ENCODE measurements around the gene ABI3. TPM values are rescaled to one million over a fixed set of nuclear protein-coding genes. Genes with fewer than 3 reads are reported as not detected.
"Not testable (repeated sequence)": the region's sequence is repeated elsewhere in the genome, so short reads cannot be mapped to it uniquely, and the experiment has no call there.

ABI3 gene
- total and polyA plus RNA-seq, 4 donors = 6.9 to 20.0 (median 17.7) TPM

DNA sequence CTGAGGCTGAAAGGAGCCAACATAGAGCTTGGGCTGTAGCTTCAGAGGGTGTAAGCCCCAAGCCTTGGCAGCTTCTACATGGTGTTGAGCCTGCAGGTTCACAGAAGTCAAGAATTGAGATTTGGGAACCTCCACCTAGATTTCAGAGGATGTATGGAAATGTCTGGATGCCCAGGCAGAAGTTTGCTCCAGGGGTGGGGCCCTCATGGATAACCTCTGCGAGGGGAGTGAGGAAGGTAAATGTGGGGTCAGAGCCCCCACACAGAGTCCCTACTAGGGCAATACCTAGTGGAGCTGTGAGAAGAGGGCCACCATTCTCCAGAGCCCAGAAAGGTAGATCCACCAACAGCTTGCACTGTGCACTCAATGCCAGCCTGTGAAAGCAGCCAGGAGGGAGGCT lies 25.1 kb upstream of the ABI3 start:
- H3K27ac ChIP-seq (ENCODE audit: low read depth in 1 of 2, low read length in 1 of 2); DNase-seq; ATAC-seq (ENCODE audit: insufficient read depth, low FRiP score); H3K9me3 ChIP-seq (ENCODE audit: control insufficient read depth in 4 of 4, insufficient read depth in 3 of 4, low read length in 3 of 4); H3K27me3 ChIP-seq (ENCODE audit: control insufficient read depth in 3 of 3, insufficient read depth in 3 of 3, low read length in 2 of 3); H3K4me1 ChIP-seq (ENCODE audit: control insufficient read depth in 5 of 5, insufficient read depth in 5 of 5, low read length in 5 of 5); H3K9ac ChIP-seq (ENCODE audit: insufficient read depth in 1 of 2, low read length in 2 of 2); H3K36me3 ChIP-seq (ENCODE audit: control insufficient read depth in 4 of 4, insufficient read depth in 4 of 4, low read length in 4 of 4); H3K4me3 ChIP-seq: not testable (repeated sequence)
- 94 to 98% methylated on average over 1 of the region's 1 CpG for WGBS, 2 donors

DNA sequence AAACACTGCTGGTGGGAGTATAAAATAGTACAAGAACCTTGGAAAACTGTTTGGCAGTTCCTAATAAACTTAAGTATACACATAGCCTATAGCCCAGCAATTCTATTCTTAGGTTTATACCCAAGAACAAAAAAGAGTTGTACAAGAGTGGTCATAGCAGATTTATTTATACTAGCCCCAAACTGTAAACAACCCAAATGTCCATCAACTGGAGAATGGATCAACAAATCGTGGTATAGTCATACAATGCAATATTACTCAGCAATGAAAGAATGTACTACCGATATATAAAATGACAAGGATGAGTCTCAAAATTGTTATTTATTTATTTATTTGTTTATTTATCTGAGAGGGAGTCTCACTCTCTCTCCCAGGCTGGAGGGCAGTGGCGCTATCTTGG lies 23.2 kb upstream of the ABI3 start:
- no peaks in the 10 kb centered on the region for H3K36me3 ChIP-seq (ENCODE audit: control insufficient read depth in 4 of 4, insufficient read depth in 4 of 4, low read length in 4 of 4)
- no peak for DNase-seq
- 88 to 97% methylated on average over 3 of the region's 3 CpGs for WGBS, 2 donors
- H3K27ac ChIP-seq (ENCODE audit: low read depth in 1 of 2, low read length in 1 of 2) = no peak overlapping the region
- H3K9ac ChIP-seq (ENCODE audit: insufficient read depth in 1 of 2, low read length in 2 of 2) = no peak overlapping the region
- peaks cover 0 to 9% (median 0%) of the 10 kb centered on the region in 4 donors for H3K9me3 ChIP-seq (ENCODE audit: control insufficient read depth in 4 of 4, insufficient read depth in 3 of 4, low read length in 3 of 4)
- peaks cover 0 to 5% (median 0%) of the 10 kb centered on the region in 5 donors for H3K4me1 ChIP-seq (ENCODE audit: control insufficient read depth in 5 of 5, insufficient read depth in 5 of 5, low read length in 5 of 5)
- no peak overlapping the region for H3K4me3 ChIP-seq
- TF ChIP-seq, protein P1, sequence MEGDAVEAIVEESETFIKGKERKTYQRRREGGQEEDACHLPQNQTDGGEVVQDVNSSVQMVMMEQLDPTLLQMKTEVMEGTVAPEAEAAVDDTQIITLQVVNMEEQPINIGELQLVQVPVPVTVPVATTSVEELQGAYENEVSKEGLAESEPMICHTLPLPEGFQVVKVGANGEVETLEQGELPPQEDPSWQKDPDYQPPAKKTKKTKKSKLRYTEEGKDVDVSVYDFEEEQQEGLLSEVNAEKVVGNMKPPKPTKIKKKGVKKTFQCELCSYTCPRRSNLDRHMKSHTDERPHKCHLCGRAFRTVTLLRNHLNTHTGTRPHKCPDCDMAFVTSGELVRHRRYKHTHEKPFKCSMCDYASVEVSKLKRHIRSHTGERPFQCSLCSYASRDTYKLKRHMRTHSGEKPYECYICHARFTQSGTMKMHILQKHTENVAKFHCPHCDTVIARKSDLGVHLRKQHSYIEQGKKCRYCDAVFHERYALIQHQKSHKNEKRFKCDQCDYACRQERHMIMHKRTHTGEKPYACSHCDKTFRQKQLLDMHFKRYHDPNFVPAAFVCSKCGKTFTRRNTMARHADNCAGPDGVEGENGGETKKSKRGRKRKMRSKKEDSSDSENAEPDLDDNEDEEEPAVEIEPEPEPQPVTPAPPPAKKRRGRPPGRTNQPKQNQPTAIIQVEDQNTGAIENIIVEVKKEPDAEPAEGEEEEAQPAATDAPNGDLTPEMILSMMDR (IDR thresholded peaks at IDR 0.05; ENCODE audit: control extremely low read depth, extremely low read depth) = no peak
- no peak for ATAC-seq (ENCODE audit: insufficient read depth, low FRiP score)
- no peaks in the 10 kb centered on the region for H3K27me3 ChIP-seq (ENCODE audit: control insufficient read depth in 3 of 3, insufficient read depth in 3 of 3, low read length in 2 of 3)

DNA sequence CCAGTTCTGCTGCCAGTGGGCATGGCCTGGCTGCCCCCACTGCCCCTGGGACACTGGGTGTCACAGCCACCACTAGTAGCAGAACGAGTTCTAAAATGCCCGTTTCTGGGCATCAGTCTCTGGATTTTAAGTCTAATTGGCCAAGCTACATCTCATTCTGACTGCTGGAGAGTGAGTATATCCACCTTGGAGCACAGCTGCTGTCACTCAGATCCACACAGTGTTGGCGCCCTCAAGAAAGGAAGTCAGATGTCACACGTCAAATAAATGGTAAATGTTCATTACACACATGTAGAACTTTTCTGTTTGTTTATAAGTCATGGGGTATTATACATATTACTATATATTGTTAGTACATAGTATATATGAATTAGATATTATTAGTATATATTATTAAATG lies 19.6 kb upstream of the ABI3 start:
- no peak overlapping the region for H3K4me3 ChIP-seq
- no peaks in the 10 kb centered on the region for H3K9me3 ChIP-seq (ENCODE audit: control insufficient read depth in 4 of 4, insufficient read depth in 3 of 4, low read length in 3 of 4)
- no peaks in the 10 kb centered on the region for H3K36me3 ChIP-seq (ENCODE audit: control insufficient read depth in 4 of 4, insufficient read depth in 4 of 4, low read length in 4 of 4)
- H3K27me3 ChIP-seq (ENCODE audit: control insufficient read depth in 3 of 3, insufficient read depth in 3 of 3, low read length in 2 of 3) = no peaks in the 10 kb centered on the region
- ATAC-seq (ENCODE audit: insufficient read depth, low FRiP score) (no peak), DNase-seq (peak in 1 of 3 donors; percentile 3)
- WGBS, 2 donors = 51 to 54% methylated on average over 4 of the region's 4 CpGs
- no peak overlapping the region for H3K9ac ChIP-seq (ENCODE audit: insufficient read depth in 1 of 2, low read length in 2 of 2)
- TF ChIP-seq, protein P1 (IDR thresholded peaks at IDR 0.05; ENCODE audit: control extremely low read depth, extremely low read depth) = no peak
- H3K4me1 ChIP-seq (ENCODE audit: control insufficient read depth in 5 of 5, insufficient read depth in 5 of 5, low read length in 5 of 5) = peaks cover 0 to 6% (median 0%) of the 10 kb centered on the region in 5 donors
- H3K27ac ChIP-seq (ENCODE audit: low read depth in 1 of 2, low read length in 1 of 2) = no peak overlapping the region

DNA sequence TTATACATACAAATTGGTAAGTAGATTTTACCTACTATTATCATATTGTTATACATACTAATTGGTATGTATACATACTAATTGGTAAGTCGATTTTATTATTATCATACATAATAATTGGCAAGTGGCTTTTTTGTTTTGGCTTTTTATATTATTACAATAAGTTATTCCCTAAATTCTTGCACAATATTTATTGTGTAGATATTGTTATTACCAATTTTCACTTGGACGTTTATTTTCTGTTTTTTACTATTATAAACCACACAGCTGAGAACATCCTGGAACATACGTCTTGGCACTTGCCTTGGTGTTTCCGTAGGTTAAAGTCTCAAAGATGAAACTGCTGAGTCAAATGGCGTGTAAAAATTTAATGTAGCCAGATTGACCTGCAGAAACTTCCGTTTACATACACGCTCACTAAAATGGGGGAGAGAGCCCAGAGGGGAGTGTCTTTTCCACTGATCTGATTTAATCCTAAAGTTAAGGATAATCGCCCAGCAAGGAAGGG lies 19.0 kb upstream of the ABI3 start:
- ATAC-seq (ENCODE audit: insufficient read depth, low FRiP score) (peak; percentile 3), DNase-seq (no peak)
- Histone ChIP-seq H3K27ac (ENCODE audit: low read depth in 1 of 2, low read length in 1 of 2) (peak overlapping the region; percentile 95 to 97), H3K9ac (ENCODE audit: insufficient read depth in 1 of 2, low read length in 2 of 2) (peak overlapping the region; percentile 58 to 98), H3K4me1 (ENCODE audit: control insufficient read depth in 5 of 5, insufficient read depth in 5 of 5, low read length in 5 of 5) (peaks cover 0 to 6% (median 0%) of the 10 kb centered on the region in 5 donors), H3K36me3 (ENCODE audit: control insufficient read depth in 4 of 4, insufficient read depth in 4 of 4, low read length in 4 of 4) (no peaks in the 10 kb centered on the region), H3K4me3 (peak overlapping the region; percentile 56), H3K27me3 (ENCODE audit: control insufficient read depth in 3 of 3, insufficient read depth in 3 of 3, low read length in 2 of 3) (no peaks in the 10 kb centered on the region), H3K9me3 (ENCODE audit: control insufficient read depth in 4 of 4, insufficient read depth in 3 of 4, low read length in 3 of 4) (no peaks in the 10 kb centered on the region)
- TF ChIP-seq, protein P1 (IDR thresholded peaks at IDR 0.05; ENCODE audit: control extremely low read depth, extremely low read depth) = no peak
- 6 to 7% methylated on average over 8 of the region's 8 CpGs for WGBS, 2 donors
